GM19468 (cell line): ENCODE measurements around the gene MSRB3.

Experiments
- ATAC-seq: cut with Tn5 transposase; IDR thresholded peaks from one replicate; pipeline ENCODE4 v1.9.1; 2021; ENCODE audit warnings: mild to moderate bottlenecking, moderate library complexity, moderate number of reproducible peaks; ENCODE audit not compliant: unreplicated experiment; ENCODE audit errors: extremely low read depth

Gene MSRB3

GRCh38 chr12:65278576-65279368 lies at the start of gene MSRB3:
TSS of gene MSRB3 (plus strand) at chr12:65278683. CDS start at chr12:65308580, 29,897 bp downstream.
- ATAC-seq: peak; percentile 33

DNA sequence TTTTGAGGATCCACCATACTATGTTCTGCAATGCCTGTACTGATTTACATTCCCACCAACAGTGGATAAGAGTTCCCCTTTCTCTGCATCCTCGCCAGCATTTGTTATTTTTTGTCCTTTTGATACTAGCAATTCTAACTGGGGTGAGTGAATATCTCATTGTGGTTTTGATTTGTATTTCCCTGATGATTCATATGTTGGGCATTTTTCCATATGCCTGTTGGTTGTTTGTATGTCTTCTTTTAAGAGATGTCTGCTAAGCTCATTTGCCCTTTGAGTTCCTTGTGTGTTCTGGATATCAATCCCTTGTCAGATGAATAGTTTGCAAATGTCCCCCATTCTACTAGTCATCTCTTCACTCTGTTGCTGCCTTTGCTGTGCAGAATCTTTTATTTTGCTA lies 49.0 kb upstream of the MSRB3 start:
- no peak for ATAC-seq

DNA sequence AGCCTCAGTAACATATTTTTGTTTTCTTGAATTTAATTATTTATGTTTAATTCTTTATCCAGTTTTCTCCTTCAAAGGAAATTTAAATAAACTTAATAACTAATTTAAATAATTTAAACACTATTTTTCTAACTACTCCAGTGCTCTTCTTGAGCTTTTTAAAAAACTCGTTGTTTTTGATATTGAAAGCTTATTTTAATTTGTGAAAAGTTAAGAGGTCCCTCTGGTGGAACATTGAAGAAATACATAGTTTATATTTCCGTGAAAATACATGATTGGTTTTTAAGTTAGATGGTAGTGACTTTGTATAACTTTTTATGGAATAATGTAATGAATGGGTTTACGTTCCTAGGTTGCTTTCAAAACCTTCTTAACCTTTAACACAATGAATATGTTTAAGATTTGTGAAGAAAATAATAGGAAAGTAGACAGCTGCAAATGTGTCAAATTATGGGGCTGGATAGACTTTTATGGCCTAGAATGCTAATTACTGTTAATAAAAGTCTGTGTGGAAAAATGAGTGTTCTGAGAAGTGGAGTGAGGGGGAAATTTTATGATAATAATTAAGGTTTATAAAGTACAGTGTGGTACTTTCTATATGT lies 45.9 kb upstream of the MSRB3 start:
- ATAC-seq: no peak

DNA sequence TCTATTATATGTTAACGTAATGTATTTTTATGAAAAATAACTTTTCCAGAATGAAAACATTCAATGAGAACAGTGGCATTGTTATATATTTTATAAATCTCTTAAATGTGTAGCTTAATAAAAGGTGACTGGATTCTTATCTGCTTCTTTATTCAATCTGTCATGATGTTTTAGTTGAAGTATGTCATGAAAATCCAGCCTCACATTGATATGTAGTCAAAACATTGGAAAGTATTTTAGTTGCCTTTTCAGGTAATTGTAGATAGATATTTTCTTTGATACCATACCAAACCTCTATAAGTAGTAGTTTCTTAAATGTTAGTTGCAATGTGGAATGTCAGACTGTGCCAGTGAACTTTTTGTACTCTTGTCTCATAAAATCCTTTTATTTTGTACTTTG lies 41.3 kb upstream of the MSRB3 start:
- no peak for ATAC-seq

- no peak for ATAC-seq
Observed at GRCh38 chr12:65238609-65239008, 39.9 kb upstream of the MSRB3 start.

DNA sequence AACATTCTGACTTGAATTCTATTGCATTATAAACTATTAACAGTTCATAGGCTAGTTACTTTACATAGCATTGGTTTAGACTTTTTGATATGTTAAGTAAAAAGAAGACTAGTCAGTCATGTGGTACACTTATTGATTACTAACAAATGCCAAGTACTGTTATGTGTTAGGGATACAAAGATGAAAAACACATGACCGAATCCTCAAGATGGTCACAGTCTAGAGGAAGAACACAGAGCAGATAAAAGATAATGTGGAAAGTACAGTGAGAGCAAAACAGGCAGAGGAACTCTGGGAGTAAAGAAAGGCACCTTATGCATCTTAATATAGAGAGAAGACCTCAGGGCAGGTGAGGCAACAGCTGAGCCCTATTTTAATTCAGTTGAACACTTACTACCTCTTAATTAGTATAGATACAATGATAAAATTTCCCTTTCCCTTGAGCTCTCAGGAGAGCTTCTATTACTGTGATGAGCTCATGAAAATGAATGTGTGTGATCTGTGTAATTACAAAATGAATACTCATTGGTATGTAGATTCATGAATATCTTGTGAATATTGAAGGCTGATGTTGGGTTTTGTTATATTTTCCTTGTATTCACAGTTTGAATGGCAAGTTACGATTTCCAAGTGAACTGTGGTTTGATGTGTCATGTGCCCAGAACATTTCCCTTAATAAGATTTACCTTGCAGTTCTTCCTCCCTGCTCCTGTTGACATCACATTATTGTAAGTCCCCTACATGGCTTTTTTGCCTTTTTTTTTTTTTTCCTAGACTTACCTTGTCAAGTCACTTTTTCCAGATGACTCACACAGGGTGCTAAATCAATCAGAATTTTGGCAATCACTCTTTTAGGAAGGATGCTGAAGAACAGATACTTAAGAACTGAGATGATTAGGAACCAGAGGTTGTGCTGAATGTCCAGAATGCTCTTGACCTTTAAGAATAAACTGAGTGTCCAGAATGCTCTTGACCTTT lies 29.5 kb upstream of the MSRB3 start:
- no peak for ATAC-seq

GRCh38 chr12:65252515-65252914 lies 26.0 kb upstream of the MSRB3 start:
- no peak for ATAC-seq

DNA sequence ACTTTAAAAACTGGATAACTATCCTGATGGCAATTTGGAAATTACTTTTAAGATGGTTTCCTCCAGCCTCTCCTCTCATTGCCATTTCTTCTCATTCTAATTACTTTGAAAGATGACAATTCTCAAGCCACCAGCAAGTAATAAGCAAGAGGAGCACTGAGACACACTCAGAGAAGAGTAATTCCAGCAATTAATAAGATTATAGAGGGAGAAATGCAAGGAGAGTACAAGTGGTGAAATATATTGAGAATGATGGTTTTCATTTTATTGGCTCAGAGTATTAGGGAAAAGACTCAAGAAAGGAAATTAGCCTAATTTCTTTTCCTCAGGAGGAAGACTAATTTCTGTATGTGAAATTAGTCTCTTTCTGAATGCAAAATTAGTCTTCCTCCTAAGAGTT lies 20.5 kb upstream of the MSRB3 start:
- no peak for ATAC-seq

GRCh38 chr12:65259501-65259900 lies 19.0 kb upstream of the MSRB3 start:
- ATAC-seq: no peak

GRCh38 chr12:65263777-65264176 lies 14.7 kb upstream of the MSRB3 start:
- no peak for ATAC-seq

DNA sequence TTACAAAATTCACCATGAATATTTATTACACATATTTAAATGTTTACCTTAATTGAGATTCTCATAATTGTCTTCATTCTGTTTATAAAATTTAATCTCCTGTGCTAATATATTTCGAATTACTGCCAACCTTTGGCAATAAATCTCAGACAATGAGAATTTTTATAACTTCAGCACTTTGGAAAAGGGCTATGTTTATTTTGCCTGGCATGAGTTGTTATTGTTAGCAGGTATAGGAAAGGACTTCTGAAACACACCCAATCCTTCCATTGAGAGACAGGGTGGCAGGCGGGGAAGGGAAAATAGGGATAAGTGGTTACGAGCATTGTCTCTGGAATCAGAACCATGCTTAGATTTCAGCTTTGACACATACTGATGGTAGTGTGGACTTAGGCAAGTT lies 12.1 kb upstream of the MSRB3 start:
- no peak for ATAC-seq

GRCh38 chr12:65269603-65270002 lies 8.9 kb upstream of the MSRB3 start:
- no peak for ATAC-seq

DNA sequence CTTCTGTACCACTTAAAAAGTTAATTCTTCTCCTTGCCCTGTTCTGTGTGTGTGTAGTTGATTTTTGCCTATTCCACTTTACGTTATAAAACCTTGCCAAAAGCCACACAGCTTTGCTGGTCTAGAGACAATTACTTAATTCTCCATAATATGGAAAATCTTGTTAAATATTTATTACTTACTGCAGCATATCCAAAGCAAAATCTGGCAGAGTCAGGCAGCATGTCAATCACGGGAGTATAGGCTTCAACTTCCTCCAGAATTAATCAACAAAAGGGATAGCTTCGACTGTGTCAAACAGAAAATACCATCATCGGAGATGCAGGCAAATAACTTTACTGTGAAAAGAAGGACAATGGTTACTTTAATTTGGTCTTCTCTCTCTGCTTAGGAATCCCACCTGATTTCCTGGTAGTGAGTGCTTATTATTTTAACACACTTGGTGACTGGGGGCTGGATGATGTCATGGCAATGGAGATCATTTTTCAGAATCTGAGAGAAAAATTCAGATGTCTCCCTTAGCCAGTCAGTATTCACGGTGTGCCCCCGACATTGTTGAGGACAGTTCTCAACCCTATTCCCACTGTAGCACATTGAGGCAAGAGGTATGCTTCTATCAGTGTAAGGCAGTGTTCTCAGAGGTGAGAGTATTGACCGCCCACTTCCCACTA lies 3.7 kb upstream of the MSRB3 start:
- ATAC-seq: no peak

DNA sequence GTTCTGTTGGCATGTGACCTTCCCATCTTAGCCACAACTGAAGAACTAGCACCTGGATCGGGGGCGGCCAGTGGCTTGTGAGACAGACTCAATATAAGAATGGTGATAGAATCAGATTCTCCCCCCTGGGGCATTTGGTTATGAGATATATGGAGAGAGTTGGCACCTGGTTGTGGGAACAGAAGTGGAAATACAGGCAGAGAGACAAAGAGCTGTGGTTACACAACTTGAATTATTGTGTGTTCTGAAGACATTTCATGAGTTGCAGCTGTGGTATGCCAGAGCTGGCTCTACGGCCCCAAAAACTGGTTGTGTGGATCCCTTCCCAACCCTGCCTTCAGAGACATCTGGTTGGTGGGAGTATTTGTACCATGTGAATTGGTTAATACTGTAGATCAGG lies 2.9 kb upstream of the MSRB3 start:
- ATAC-seq: no peak

DNA sequence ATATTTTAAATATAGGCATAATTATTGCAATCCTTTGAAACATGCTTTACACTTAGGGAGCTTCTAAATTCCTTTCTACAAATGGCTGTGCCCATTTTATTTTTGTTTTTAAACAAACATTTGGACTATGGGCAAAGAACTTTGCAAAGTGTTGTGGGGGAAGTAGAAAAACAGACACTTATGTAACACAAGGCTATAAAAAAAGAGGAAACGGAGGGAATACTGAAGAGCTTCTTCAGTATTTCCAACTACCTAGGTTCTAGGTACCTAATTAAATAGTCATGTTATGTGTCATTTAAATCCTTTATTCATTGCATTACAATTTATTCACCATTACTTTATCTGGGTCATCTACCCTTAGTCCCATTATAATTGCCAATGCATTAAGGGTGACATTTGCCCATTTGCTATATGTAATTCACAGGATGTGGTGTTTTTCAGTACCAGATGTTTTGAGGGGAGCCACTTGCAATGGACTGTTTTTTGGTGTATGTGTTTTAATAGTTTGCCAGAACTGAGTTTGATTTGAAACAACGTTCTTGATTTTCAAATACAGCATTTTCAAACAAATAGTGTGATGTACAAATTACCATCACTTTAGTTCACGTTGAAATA lies 1.5 kb upstream of the MSRB3 start:
- ATAC-seq: no peak

GRCh38 chr12:65277994-65278575 lies 398 bp upstream of the MSRB3 start:
- ATAC-seq: no peak

GRCh38 chr12:65279369-65280112 lies 1.1 kb downstream of the MSRB3 start:
- ATAC-seq: peak; percentile 31

DNA sequence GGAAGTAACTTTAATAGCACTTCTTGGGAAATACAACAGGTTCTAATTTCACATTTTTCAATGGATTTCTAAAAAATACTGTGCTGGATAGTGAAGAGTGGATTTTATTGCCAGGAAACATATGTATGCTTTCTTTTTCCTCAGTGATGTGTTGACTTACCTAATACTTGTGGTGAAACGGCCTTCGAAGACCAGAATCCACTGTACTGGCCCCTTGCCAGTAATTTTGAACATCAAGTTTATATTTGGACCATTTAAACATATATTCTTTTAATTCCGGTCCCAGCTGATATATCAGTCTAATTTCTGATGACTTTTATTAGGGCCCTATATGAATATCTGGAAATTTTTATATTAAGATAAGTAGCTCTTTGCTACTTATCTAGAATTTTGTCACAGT lies 1.8 kb downstream of the MSRB3 start:
- ATAC-seq: no peak

DNA sequence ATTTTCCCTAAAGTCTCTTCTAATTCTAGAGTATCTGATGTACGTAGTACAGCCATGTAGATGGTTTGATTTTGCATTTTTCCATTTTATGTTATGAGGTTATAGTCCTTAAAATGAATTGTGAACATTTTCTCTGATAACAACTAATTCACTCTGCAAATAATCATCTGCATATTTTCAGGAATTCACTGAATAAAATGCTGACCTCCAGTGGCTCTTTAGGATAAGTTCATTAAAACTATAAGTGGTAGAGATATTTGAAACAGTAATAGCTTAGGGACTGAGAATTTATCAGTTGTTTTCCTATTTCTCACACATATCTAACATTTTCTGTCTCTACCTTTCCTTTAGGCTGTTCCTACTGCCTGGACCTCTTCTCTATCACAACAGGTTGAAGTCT lies 4.4 kb downstream of the MSRB3 start:
- no peak for ATAC-seq
